NB4 (cell line): Measurements from ENCODE around the gene PUSL1.

ENCODE experiments used
- POLR2A ChIP-seq: IDR thresholded peaks from 2 replicates; pipeline ENCODE4 v1.6.1; 2011; ENCODE audit warnings: mild to moderate bottlenecking; ENCODE audit not compliant: insufficient read length; ENCODE audit errors: extremely low read depth
- TF ChIP-seq, protein P1 (sequence below): IDR thresholded peaks from one replicate; pipeline ENCODE4 v1.5.1; 2012; ENCODE audit warnings: low read depth, low read length

GRCh38 chr1:1291548-1292441 lies 16.6 kb upstream of the PUSL1 start:
- TF ChIP-seq, protein P1, sequence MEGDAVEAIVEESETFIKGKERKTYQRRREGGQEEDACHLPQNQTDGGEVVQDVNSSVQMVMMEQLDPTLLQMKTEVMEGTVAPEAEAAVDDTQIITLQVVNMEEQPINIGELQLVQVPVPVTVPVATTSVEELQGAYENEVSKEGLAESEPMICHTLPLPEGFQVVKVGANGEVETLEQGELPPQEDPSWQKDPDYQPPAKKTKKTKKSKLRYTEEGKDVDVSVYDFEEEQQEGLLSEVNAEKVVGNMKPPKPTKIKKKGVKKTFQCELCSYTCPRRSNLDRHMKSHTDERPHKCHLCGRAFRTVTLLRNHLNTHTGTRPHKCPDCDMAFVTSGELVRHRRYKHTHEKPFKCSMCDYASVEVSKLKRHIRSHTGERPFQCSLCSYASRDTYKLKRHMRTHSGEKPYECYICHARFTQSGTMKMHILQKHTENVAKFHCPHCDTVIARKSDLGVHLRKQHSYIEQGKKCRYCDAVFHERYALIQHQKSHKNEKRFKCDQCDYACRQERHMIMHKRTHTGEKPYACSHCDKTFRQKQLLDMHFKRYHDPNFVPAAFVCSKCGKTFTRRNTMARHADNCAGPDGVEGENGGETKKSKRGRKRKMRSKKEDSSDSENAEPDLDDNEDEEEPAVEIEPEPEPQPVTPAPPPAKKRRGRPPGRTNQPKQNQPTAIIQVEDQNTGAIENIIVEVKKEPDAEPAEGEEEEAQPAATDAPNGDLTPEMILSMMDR, result peak; percentile 44
- no peak for TF ChIP-seq POLR2A
